Aorta (tissue), 5 donors: Measurements from ENCODE around the gene MTTP. TPM values are rescaled to one million over a fixed set of nuclear protein-coding genes. Genes with fewer than 3 reads are reported as not detected.

ENCODE experiments used
- ATAC-seq: fragments of 200-7000 bp; cut with Tn5 transposase; one replicate; pipeline ENCODE4 v1.9.1; 2022; ENCODE audit warnings: moderate library complexity; ENCODE audit not compliant: low FRiP score
- DNase-seq, 2 donors: peaks; one replicate each; pipeline ENCODE4 v3.0.0-alpha.2; 2020
- H3K27ac ChIP-seq, 2 donors: one replicate each; pipeline ENCODE4 v1.5.1; 2013; ENCODE audit warnings: low read length in 2 of 2, mild to moderate bottlenecking in 2 of 2, moderate library complexity in 2 of 2, control low read depth in 1 of 2, inconsistent platforms in 1 of 2, low read depth in 1 of 2
- H3K27me3 ChIP-seq, 2 donors: one replicate each; pipeline ENCODE4 v1.6.1; 2013; ENCODE audit warnings: control low read depth in 1 of 2, low read length in 1 of 2, mild to moderate bottlenecking in 1 of 2, moderate library complexity in 1 of 2; ENCODE audit not compliant: insufficient read depth in 2 of 2, control insufficient read depth in 1 of 2
- H3K36me3 ChIP-seq, 2 donors: one replicate each; pipeline ENCODE4 v1.6.1; 2013; ENCODE audit warnings: control low read depth in 1 of 2, low read length in 1 of 2, mild to moderate bottlenecking in 1 of 2; ENCODE audit not compliant: insufficient read depth in 2 of 2, control insufficient read depth in 1 of 2
- H3K4me1 ChIP-seq, 2 donors: one replicate each; pipeline ENCODE4 v1.6.1; 2013; ENCODE audit warnings: low read length in 2 of 2, control low read depth in 1 of 2, mild to moderate bottlenecking in 1 of 2, moderate library complexity in 1 of 2; ENCODE audit not compliant: insufficient read depth in 2 of 2, control insufficient read depth in 1 of 2
- H3K4me3 ChIP-seq, 2 donors: one replicate each; pipeline ENCODE4 v1.5.1; 2013; ENCODE audit warnings: low read length in 2 of 2, control low read depth in 1 of 2, mild to moderate bottlenecking in 1 of 2
- H3K9me3 ChIP-seq: one replicate; pipeline ENCODE4 v1.6.1; 2013; ENCODE audit warnings: mild to moderate bottlenecking, low read length; ENCODE audit not compliant: control insufficient read depth
- WGBS, 2 donors: extraction: QIAGEN DNeasy Blood & Tissue Kit; methylation state at CpG; one replicate each; pipeline ENCODE4 v1.1.7; 2013; 5-methylcytosine and 5-hydroxymethylcytosine counted together
- intact Hi-C, 2 donors: fragments of 100-400 bp; cut with DNase I; formaldehyde crosslinking; loops; one replicate each; pipeline versions ENCODE4 v1.14.2 to v1.15.0; 2022
- polyA plus RNA-seq, 2 donors: library from polyadenylated mRNA; stranded (reverse); fragments of 200-250 nt; gene quantifications; one replicate each; pipeline ENCODE4 v1.2.3, GENCODE V29; 2013
- total RNA-seq, 2 donors: library from RNA; stranded (reverse); fragmentation: NEBNext Ultra II Directional; extraction: Animal tissue kit (Norgen Biotek cat#: 25700); gene quantifications; one replicate each; pipeline ENCODE4 v1.2.1, GENCODE V29; 2021
- donor health status: healthy with polysubstance abuse.
- donor health status: Bipolar disorder and iron deficiency.
- donor health status: DM: no; HTN: no; CAD: no.
- donor health status: DM: no; HTN: no; CAD: no.
- donor health status: DM: yes; HTN: yes; CAD: no.

Gene MTTP
- total and polyA plus RNA-seq, 4 donors, result 0.48 to 13.6 (median 0.65) TPM; not detected in 1

GRCh38 chr4:99644453-99644852 is 69.8 kb downstream of the MTTP start:
- Histone ChIP-seq H3K4me1 (no peaks in the 10 kb centered on the region), H3K27ac (no peak overlapping the region), H3K36me3 (no peaks in the 10 kb centered on the region), H3K9me3 (no peaks in the 10 kb centered on the region), H3K27me3 (no peaks in the 10 kb centered on the region), H3K4me3 (no peak overlapping the region)
- intact Hi-C loops, result no loop called here
- DNase-seq (no peak), ATAC-seq (no peak)
- WGBS, 2 donors, result 93 to 94% methylated on average over 5 of the region's 5 CpGs

GRCh38 chr4:99645036-99645435 is 70.4 kb downstream of the MTTP start:
- no peaks in the 10 kb centered on the region for H3K4me1 ChIP-seq
- no peak for ATAC-seq
- H3K36me3 ChIP-seq, result no peaks in the 10 kb centered on the region
- intact Hi-C loops, result no loop called here
- H3K9me3 ChIP-seq, result no peaks in the 10 kb centered on the region
- H3K4me3 ChIP-seq, result no peak overlapping the region
- 97 to 100% methylated on average over 1 of the region's 1 CpG for WGBS, 2 donors
- no peak overlapping the region for H3K27ac ChIP-seq
- no peaks in the 10 kb centered on the region for H3K27me3 ChIP-seq
- DNase-seq, result no peak

DNA sequence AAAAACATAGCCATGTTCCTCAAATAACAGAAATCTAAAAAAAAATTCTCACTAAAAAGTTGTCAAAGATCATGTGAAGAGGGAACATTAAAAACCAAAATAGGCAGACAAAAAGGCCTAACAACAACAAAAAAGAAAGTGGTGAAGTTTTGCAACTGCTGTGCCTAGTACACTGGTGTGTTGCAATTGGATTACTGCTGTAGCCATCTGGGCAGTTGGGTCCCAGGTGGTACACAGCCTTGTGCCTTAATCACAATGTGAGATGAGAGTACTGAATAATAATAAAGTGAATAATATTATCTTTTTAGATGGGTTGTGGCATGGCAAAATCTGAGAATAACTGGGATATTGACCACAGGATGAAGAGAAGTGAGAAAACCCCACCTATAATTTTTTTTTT is 71.0 kb downstream of the MTTP start:
- H3K36me3 ChIP-seq, result no peaks in the 10 kb centered on the region
- no peak overlapping the region for H3K4me3 ChIP-seq
- H3K4me1 ChIP-seq, result no peaks in the 10 kb centered on the region
- H3K27ac ChIP-seq, result no peak overlapping the region
- no peak for ATAC-seq
- DNase-seq, result no peak
- H3K27me3 ChIP-seq, result no peaks in the 10 kb centered on the region
- intact Hi-C loops, result no loop called here
- no peaks in the 10 kb centered on the region for H3K9me3 ChIP-seq

GRCh38 chr4:99647071-99647470 is 72.4 kb downstream of the MTTP start:
- Histone ChIP-seq H3K9me3 (no peaks in the 10 kb centered on the region), H3K4me1 (no peaks in the 10 kb centered on the region), H3K27ac (no peak overlapping the region), H3K27me3 (no peaks in the 10 kb centered on the region), H3K36me3 (no peaks in the 10 kb centered on the region), H3K4me3 (no peak overlapping the region)
- DNase-seq (no peak), ATAC-seq (no peak)
- 90 to 93% methylated on average over 4 of the region's 4 CpGs for WGBS, 2 donors
- intact Hi-C loops, result no loop called here

GRCh38 chr4:99648321-99648720 is 73.7 kb downstream of the MTTP start:
- Histone ChIP-seq H3K9me3 (no peaks in the 10 kb centered on the region), H3K36me3 (no peaks in the 10 kb centered on the region), H3K27me3 (no peaks in the 10 kb centered on the region), H3K4me3 (no peak overlapping the region), H3K27ac (no peak overlapping the region), H3K4me1 (no peaks in the 10 kb centered on the region)
- 89 to 94% methylated on average over 1 of the region's 1 CpG for WGBS, 2 donors
- intact Hi-C loops, result no loop called here
- DNase-seq, result no peak
- no peak for ATAC-seq

DNA sequence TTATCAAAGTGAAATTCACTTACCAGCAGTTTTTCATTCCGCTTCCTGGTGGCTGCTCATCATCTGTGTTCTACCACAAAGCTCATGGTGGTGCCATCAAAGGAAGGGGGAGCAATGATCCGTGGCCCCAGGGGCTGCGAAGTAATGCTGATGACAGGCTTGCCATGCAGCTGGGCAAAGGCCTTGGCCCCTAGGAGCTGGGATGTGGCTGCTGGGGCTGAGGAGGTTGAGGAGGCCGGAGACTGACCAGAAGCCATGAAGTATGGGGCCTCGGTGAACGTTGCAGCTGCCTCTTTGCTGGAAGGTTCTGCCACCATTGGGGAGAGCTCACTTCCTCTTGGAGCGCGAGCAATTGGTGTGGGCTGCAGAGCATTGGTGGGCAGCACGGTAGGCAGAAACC is 74.6 kb downstream of the MTTP start:
- intact Hi-C loops, result no loop called here
- H3K4me3 ChIP-seq, result no peak overlapping the region
- DNase-seq (no peak), ATAC-seq (no peak)
- no peaks in the 10 kb centered on the region for H3K9me3 ChIP-seq
- no peaks in the 10 kb centered on the region for H3K36me3 ChIP-seq
- H3K4me1 ChIP-seq, result no peaks in the 10 kb centered on the region
- WGBS, 2 donors, result 94 to 97% methylated on average over 9 of the region's 9 CpGs
- no peaks in the 10 kb centered on the region for H3K27me3 ChIP-seq
- no peak overlapping the region for H3K27ac ChIP-seq

DNA sequence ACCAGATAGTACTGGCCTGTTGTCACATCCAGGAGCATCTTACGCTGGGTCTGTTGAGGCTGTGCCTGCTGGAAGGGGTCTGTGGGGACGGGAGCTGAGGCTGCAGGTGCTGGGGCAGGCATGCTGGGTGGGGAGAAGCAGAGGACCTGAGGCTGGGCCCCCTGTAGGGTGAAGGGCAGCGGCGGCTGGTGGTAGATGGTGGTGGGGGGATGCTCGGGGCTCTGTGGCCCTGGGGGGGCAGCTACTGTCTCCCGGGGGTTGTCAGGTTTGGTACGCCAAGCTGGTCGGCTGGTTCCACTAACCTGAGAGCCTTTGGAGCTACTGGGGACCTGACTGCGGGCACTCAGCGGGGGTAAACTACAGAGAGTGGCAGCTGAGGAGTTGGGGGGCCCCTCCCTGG is 75.2 kb downstream of the MTTP start:
- no peaks in the 10 kb centered on the region for H3K9me3 ChIP-seq

DNA sequence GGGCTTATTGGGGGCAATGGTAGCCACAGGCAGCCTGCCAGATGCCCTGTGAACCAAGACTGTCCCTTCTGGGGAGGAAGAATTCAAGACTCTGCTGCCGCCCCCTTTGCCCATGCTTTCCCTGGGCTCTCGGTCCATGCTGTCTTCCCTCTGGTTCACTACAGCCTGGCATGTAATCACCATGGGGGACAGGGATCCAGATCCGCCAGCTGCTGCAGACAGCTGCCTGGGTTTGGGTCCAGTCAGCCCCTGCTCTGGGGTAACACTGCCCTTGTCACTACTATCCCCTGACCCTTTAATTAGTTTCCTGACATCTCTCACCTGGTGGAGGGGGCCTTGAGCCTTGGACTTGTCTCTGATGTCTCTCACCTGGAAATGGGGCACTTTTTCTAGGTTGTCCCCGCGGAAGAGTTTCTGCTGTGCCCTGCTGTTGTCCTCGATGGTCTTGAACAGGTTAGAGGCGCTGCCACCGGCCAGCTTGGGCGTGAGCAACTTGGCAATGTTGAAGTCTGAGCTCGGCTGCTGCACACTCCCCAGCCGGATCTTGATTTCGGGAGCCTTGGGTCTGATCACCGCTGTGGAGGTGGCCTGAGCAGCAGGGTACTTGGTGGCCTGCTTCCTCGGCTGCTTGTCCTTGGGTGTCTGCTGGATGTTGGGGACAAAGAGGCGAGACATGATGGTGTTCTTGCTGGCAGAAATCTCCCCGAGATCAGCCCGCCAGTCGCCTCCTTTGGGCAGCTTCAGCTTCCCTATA is 76.6 kb downstream of the MTTP start:
- Histone ChIP-seq H3K36me3 (no peaks in the 10 kb centered on the region), H3K4me1 (peaks cover 0 to 2% of the 10 kb centered on the region in 2 donors), H3K4me3 (no peak overlapping the region), H3K27me3 (no peaks in the 10 kb centered on the region), H3K27ac (no peak overlapping the region), H3K9me3 (no peaks in the 10 kb centered on the region)
- DNase-seq (no peak), ATAC-seq (no peak)
- intact Hi-C loops, result no loop called here
- 96 to 98% methylated on average over 18 of the region's 18 CpGs for WGBS, 2 donors

More for the DNA sequence above, 75.2 kb downstream of the MTTP start:
- no peak overlapping the region for H3K4me3 ChIP-seq
- no peak for DNase-seq
- no peaks in the 10 kb centered on the region for H3K36me3 ChIP-seq
- intact Hi-C loops, result no loop called here
- no peaks in the 10 kb centered on the region for H3K27me3 ChIP-seq
- no peaks in the 10 kb centered on the region for H3K4me1 ChIP-seq
- 94 to 96% methylated on average over 8 to 10 of the region's 10 CpGs for WGBS, 2 donors
- H3K27ac ChIP-seq, result no peak overlapping the region
- ATAC-seq, result no peak

DNA sequence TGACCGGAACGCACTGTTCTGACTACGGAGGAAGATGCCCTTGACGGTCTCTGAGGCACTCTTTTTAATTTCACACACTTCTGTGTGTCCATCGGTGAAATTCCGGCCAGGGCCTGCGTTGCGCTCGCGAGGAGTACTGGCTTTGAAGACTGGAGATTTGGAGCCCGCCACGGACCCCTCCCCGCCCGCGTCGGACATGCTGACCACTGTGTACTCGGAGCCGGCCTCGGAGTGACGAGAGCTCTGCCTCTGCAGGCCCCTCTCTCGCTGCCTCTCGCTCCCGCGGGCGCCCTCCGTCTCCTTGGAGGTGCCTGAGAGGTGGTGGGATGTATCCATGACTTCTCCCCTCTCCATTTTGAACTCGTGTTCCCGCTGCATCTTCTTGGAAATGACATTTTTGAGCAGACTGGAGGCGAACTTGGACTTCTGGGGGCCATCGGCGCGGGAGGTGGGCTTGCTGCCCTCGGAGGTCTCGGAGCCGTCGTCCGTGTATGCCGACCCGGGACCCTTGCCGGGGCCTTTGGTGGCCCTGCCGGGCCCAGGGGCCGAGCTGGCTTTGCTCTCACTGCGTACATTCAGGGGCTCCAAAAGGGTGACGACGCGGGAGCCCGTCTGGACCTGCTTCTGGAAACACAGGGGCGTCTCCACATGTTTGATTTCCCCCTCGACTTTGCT is 77.3 kb downstream of the MTTP start:
- ATAC-seq, result no peak

More for the DNA sequence above, 77.3 kb downstream of the MTTP start:
- no peak for DNase-seq
- Histone ChIP-seq H3K4me1 (peaks cover 0 to 2% of the 10 kb centered on the region in 2 donors), H3K4me3 (no peak overlapping the region), H3K27ac (no peak overlapping the region), H3K36me3 (no peaks in the 10 kb centered on the region), H3K9me3 (no peaks in the 10 kb centered on the region), H3K27me3 (no peaks in the 10 kb centered on the region)
- 97 to 98% methylated on average over 49 of the region's 49 CpGs for WGBS, 2 donors
- intact Hi-C loops, result no loop called here
